Measurements from ENCODE around the gene NES. TPM values are rescaled to one million over a fixed set of nuclear protein-coding genes. Genes with fewer than 3 reads are reported as not detected.

The NES gene
- polyA plus RNA-seq, 4 donors = 55.8 to 159 (median 147) TPM

GRCh38 chr1:156682166-156682890 lies 5.1 kb upstream of the NES start:
- no peak for DNase-seq (ENCODE audit: low read depth in 4 of 4, low spot score in 3 of 4)

GRCh38 chr1:156681196-156681960 lies 4.2 kb upstream of the NES start:
- DNase-seq (ENCODE audit: low read depth in 4 of 4, low spot score in 3 of 4) = no peak

GRCh38 chr1:156680056-156680455 lies 2.8 kb upstream of the NES start:
- DNase-seq (ENCODE audit: low read depth in 4 of 4, low spot score in 3 of 4) = no peak

GRCh38 chr1:156677616-156678596 lies 699 bp upstream of the NES start:
- DNase-seq (ENCODE audit: low read depth in 4 of 4, low spot score in 3 of 4) = peak in 1 of 4 donors; percentile 67

- no peak for DNase-seq (ENCODE audit: low read depth in 4 of 4, low spot score in 3 of 4)
These were observed 940 bp downstream of the NES start for GRCh38 chr1:156676114-156676819.

GRCh38 chr1:156675210-156676113 lies 1.7 kb downstream of the NES start:
- DNase-seq (ENCODE audit: low read depth in 4 of 4, low spot score in 3 of 4) = peak in 1 of 4 donors; percentile 65

GRCh38 chr1:156673387-156674121 lies 3.7 kb downstream of the NES start:
- DNase-seq (ENCODE audit: low read depth in 4 of 4, low spot score in 3 of 4) = no peak

- DNase-seq (ENCODE audit: low read depth in 4 of 4, low spot score in 3 of 4) = no peak
These were observed 5.4 kb downstream of the NES start for GRCh38 chr1:156671804-156672203.

- DNase-seq (ENCODE audit: low read depth in 4 of 4, low spot score in 3 of 4) = no peak
These were observed 6.4 kb downstream of the NES start for GRCh38 chr1:156670791-156671190.

- no peak for DNase-seq (ENCODE audit: low read depth in 4 of 4, low spot score in 3 of 4)
These were observed 6.8 kb downstream of the NES start for GRCh38 chr1:156670359-156670758.

GRCh38 chr1:156669794-156670193 lies 7.4 kb downstream of the NES start:
- no peak for DNase-seq (ENCODE audit: low read depth in 4 of 4, low spot score in 3 of 4)

- no peak for DNase-seq (ENCODE audit: low read depth in 4 of 4, low spot score in 3 of 4)
These were observed 8.2 kb downstream of the NES start for GRCh38 chr1:156668801-156669637.

GRCh38 chr1:156667968-156668709 lies 9.1 kb downstream of the NES start:
- no peak for DNase-seq (ENCODE audit: low read depth in 4 of 4, low spot score in 3 of 4)

GRCh38 chr1:156667610-156667967 lies 9.6 kb downstream of the NES start:
- no peak for DNase-seq (ENCODE audit: low read depth in 4 of 4, low spot score in 3 of 4)

GRCh38 chr1:156666862-156667609 lies 10.2 kb downstream of the NES start:
- no peak for DNase-seq (ENCODE audit: low read depth in 4 of 4, low spot score in 3 of 4)

- no peak for DNase-seq (ENCODE audit: low read depth in 4 of 4, low spot score in 3 of 4)
These were observed 11.7 kb downstream of the NES start for GRCh38 chr1:156665539-156665938.
